Activated CD4-positive, alpha-beta T cell treated with anti-CD3 and anti-CD28 coated beads, Interleukin-2, amount 50 U/mL, for 1 hour (primary cell): Measurements from ENCODE around the gene PAMR1.

Source experiments
- DNase-seq: peaks from one replicate; pipeline ENCODE4 v3.0.0-alpha.2; 2020

Gene PAMR1

GRCh38 chr11:35433588-35433987 lies 91.8 kb downstream of the PAMR1 start:
- no peak for DNase-seq

- DNase-seq: no peak
Observed at GRCh38 chr11:35432464-35432863, 93.0 kb downstream of the PAMR1 start.

GRCh38 chr11:35427071-35427470 lies 98.3 kb downstream of the PAMR1 start:
- DNase-seq: no peak

GRCh38 chr11:35426351-35426750 lies 99.1 kb downstream of the PAMR1 start:
- DNase-seq: no peak

DNA sequence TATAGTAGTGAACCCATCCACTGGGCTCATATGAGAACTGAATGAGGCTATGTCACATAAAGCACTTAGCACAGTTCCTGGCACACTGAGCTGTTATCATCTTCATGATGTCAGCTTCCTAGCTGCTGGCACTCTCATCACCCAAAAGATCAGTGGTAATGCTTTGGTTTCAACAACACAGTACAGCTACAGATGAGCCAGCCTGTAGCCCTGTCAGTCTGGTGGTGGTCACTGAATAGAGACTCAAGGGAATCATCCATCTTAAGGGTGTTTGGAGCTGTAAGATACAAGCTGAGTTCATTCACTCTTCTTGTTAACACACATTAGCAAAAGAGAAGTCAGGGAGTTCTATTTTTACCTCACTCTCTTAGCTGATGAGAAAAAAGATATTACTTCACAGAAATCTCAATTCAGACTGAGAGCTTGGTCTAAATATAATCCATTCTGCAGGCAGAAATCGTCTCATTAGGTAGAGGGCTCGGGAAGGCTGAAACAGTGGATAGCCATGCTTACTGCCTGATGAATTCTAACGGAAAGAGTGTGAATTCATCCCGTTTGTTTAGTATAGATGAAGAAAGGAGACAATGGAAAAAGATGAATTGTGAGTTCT lies 99.7 kb downstream of the PAMR1 start:
- DNase-seq: no peak

DNA sequence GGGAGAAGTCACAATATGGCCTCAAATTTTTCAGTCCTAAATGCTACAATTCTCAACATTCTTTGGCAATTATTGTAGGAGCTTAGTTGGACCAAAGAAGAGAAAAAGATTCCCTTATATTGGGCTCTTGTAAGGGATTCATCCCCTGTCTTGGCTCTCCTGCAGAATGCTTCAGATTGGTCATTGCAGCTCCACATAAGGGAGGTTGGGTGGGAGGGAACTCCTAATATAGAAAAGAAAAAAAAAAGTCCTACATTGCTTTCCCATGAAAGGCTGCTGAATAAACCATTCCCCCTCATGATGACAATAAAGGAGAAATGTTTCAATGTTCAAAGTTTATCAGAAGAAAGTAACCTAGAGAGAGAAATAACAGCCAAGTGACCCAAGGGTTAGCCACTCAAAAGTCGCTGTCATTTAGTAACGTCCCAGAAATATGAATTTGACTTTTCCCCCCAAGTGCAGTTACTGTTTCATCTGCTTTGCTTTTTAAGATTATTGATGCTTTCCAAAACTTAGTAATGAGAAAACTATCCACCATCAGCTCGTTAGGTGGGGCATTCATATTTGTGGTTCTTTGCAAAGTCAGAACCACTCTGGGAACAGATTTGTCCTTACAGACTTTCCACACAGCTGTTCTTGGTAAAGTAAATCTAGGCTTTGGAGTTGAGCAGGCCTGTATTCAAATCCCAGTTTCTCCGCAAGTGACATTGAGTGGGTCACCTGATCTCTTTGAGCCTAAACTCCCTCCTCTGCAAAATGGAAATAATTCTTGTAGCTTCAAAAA lies 101.1 kb downstream of the PAMR1 start:
- no peak for DNase-seq

DNA sequence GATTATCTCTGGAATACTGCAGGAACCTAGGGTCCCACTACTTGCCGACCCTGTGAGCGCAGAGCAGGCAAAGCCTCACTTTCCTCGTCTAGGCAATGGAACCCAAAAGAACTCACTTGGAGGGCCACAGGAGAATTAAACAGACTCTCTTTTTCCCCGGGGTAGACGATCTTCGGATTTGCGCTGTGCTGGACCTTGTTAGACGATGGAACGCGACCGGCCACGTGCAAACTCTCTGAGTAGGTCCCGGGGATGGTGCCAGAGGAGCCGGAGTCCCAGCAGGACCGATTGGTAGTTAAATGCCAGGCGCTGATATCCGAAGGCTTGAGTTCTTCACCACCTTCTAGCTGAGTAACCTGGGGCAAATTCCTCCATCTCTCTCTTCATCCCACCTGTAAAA lies 105.0 kb downstream of the PAMR1 start:
- no peak for DNase-seq

DNA sequence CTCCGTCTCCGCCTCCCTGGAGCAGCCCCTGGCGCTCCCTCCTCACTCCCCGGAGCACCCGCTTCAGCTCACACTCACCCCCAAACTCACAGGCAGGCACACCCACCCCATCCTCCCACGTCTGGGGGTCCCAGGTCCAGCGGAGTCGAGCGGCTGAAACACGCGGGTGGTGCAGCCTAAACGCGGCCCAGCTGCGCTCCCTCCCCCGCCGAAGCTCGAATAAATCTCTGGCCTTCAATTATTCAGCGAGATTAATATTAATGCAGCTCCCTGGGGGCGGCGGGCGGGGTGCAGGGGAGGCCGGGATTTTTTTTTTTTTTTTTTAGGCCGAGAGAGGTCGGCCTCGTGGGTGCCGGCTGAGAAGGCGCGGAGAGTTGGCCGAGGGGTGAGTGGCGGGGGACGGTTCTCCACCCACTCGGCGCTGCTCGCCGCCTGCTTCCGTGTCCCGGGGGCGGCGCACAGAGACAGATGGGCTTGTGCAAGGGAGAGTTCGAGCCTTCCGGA lies 105.5 kb downstream of the PAMR1 start:
- DNase-seq: no peak

GRCh38 chr11:35419184-35419829 lies 106.1 kb downstream of the PAMR1 start, which contains the start of gene SLC1A2:
Gene SLC1A2, minus strand, starts transcription at chr11:35419558. Its CDS starts 592 bp downstream, at chr11:35418966.
- DNase-seq: no peak

- no peak for DNase-seq
Observed at GRCh38 chr11:35418282-35419183, 106.9 kb downstream of the PAMR1 start.

DNA sequence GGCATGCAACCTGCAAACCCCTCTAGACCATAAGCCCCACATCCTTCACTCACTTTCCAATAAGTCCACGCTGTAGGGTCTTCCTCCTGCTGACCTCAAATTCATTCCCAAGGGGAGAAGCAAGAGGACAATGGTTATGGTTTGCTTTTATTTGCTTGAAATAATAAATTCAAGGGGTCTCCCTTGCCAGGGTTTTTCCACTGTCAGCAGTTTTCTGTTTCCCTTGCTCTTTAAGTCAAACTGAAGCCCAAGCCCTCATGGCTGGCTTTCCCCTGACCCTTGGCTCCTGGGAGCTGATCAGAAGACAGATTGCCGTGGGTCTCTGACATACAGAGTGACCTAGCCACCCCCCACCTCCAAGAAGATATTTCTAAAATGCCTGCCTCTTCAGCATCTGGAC lies 109.9 kb downstream of the PAMR1 start:
- no peak for DNase-seq

DNA sequence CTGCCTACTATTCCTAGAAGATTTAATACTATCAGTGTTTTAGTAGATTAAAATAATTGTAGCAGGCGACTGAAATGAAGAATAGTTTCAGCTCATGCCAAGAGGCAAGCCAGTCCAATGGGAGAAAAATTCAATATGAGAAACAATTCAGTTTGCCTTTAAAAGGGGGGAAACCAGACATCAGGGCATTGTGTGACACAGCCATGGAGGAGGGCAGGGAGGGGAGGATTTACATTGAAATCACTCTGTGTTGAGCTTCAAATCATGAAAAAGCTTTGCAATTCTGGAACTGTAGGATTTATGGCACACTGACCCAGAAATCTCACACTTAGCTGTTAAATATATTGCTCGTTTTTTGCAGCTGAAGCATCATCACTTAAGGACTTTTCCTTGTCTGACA lies 110.6 kb downstream of the PAMR1 start:
- no peak for DNase-seq

DNA sequence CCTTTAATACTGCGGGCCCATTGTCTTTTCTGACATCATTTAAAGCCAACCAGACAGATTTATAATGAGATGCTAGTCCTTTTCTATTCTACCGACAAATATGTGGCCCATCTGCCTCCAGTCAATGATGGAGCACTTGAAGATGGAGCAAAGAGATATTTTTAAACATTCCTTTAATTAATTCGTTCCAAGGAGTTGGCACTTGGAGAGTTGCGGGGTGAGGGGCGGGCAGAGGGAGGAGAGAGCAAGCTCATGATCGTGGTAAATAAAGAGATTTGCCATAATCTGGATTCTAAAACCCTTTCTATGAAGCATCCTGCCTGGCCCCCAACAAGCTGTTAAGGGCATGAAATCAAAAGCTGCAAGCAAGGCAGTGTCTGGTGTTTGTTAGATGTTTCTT lies 111.1 kb downstream of the PAMR1 start:
- no peak for DNase-seq

GRCh38 chr11:35413598-35413997 lies 111.8 kb downstream of the PAMR1 start:
- no peak for DNase-seq

GRCh38 chr11:35412285-35412684 lies 113.1 kb downstream of the PAMR1 start:
- no peak for DNase-seq

DNA sequence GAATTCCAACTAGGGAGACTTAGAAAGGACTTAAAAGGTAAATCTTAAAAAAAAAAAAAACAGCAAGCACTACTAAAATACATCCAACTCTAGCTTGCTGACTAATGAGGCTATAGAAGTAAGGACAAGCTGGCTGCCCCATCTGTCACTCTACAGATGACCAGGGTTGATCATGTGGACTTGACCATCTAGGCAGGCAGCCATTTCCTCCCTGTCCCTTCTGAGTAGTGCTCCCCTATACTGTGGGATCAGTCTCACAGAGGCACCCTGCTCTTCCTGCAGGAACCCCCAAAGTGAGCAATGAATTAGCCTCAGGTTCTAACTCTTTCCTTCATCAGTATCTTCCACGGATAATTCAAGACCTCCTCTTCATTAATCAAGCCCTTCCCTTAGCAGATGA lies 118.4 kb downstream of the PAMR1 start:
- no peak for DNase-seq

GRCh38 chr11:35404388-35404775 lies 121.0 kb downstream of the PAMR1 start:
- no peak for DNase-seq

DNA sequence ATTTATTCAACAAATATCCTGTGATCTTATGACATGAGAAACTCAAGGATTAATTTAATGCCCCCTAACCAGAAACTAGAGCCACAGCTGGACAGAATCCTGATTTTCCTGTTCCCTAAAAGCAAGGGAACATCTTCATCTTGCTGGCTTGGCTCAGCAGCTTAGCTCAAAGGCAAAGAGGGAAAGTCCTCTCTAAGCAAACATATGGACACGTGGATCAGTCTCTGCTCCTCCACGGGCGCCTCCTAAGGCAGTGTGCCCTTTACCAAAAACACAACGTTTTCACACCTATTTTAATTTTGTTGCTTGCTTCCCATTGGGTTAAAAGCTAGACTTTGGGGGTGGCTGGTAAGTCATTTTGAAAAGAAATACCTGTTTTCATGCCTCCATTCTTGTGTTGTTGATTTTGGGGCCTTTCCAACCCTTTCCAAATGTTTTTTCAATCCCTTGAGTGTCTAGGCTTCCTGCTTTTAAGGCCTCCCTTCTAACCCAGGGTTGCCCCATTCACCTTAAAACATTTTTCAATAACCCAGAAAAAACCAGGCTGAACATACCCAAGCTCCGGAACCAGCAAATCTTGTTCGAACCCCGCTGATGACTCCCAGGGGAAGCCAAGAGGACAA lies 121.5 kb downstream of the PAMR1 start:
- no peak for DNase-seq

DNA sequence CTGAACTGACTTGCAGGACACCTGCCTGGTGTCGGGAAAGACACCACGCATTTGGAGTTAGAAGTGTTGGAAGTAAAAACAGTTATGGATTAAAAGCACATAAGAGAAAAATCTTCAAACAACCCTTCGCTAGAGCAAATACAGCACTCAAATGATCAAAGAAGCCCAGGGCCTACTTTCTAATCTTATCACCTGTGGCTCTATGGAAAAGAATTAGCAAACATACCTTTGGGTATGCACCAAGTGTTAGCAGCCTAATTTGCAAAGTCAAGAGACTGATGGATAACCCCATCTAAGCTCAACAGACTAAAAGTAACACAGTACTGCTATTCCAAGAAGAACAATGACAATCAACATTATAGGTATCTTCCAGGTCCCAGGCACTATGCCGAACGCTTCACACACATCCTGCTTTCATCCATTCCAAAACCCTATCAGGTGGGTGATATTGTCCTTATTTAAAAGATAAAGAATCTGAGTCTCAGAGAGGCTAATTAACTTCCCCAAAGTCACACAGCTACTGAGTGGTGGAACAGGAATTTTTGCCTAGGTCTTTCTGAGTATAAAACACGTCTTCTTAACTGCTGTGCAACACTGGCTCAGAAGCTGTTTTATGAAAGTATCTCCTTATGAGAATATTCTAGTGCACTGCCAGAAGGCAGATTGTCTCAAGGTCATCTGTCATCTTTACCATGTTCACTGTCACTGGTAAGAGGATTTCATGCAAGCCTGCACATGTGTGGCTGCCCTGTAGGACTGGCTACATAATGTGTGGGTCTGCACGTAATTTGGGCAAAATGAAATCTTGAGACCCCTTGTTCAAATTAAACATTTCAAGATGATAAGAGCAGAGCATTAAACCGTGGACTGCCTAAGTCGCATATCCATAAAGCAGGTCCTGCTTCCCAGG lies 122.4 kb downstream of the PAMR1 start:
- DNase-seq: no peak

DNA sequence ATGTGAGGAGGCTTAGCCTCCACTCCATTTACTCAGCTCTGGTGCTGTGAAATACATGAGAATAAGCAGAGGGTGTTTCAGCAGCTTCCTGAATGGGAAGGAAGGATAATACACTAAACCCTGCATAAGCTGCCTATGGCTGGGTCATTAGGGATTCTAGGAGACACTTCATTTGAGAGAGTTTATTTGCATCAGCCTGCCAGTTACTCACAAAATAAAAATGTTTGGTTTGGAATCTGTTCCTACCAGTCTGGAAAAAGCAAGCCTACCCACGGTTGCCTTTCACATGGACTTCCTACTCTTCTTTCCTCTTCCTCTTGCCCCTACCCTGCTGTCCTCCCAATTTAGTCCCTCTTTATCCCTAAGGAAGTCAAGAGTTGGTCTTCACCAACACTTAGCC lies 126.5 kb downstream of the PAMR1 start:
- DNase-seq: no peak

GRCh38 chr11:35394941-35395340 lies 130.5 kb downstream of the PAMR1 start:
- DNase-seq: no peak
